SHP77 (cell line): ENCODE results near the gene RALGAPB.
"Not testable (repeated sequence)": the region's sequence is repeated elsewhere in the genome, so short reads cannot be mapped to it uniquely, and the experiment has no call there.

Source experiments
- DNase-seq, 2 experiments: peaks; one replicate each; lab custom pipeline; 2025; lab: John Stamatoyannopoulos, UW

Gene RALGAPB

DNA sequence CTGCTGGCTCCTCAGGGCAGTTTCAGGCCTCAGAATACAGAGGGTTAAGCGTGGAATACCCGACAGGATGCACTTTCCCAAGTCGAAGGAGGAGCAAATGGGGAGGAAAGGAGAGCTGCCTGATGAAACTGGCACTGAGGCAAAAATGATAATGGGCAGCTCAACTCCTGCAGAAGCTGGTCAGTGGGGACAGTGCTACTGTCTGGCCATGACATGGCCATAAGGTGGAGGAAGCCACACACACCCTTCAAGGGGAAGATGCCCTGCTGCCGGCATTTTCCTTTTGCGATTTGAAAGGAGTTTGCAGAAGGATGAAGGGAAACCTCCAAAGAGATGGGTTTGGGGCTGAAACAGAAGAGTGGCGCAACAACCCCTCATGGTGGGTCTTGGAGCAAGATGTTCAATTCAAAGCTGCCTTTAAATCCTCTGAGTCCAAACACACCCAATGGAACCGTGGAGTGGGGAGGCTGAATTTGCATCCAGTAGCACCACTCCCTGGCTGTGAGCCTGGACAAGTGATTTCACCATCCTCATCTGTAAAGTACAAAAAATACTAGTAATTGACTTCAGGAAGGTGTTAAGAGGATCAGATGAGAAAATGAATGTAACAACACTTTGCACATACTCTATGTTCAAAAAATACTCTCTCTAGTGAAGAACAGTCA is 111.6 kb downstream of the RALGAPB start:
- no peak for DNase-seq

DNA sequence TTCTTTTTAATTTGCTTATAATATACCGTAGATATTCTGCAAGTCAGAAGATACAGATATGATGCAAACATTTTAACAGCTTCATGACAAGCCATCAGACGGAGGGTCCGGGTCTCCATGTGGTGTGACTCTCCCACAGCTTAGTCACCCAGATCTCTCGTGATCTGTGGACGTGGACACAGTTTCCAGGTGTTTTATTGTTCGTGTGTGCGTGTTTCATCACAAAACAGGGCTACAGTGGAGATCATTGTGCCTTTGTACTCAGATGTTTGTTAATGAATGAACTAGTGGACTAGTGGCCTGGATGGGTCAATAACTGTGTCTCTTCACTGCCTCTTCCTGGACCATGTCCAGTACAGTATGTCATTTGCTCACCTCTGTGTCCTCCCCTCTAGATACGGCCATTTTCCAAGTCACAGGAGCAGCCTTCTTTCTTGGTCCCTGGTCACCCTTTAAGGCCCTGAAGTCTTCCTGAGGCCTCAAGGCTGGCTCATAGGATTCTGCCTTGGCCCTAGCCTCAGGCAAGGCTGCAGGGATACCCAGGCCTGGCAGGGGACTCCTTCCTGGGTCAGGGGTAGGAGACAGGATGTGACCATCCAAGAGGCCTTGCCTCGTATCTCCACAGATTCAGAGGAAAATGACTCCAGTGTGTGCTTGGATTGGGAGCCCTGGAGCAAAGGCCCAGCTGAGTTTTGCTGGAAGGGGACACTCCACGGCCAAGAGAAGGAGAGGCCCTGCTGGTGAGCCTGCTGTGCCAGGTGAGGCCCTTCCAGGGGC is 112.9 kb downstream of the RALGAPB start:
- DNase-seq = no peak

- no peak for DNase-seq
Measured at GRCh38 chr20:38586181-38586525, 113.5 kb downstream of the RALGAPB start.

GRCh38 chr20:38588303-38588702 is 115.7 kb downstream of the RALGAPB start:
- no peak for DNase-seq

- no peak for DNase-seq
Measured at GRCh38 chr20:38589351-38589750, 116.7 kb downstream of the RALGAPB start.

DNA sequence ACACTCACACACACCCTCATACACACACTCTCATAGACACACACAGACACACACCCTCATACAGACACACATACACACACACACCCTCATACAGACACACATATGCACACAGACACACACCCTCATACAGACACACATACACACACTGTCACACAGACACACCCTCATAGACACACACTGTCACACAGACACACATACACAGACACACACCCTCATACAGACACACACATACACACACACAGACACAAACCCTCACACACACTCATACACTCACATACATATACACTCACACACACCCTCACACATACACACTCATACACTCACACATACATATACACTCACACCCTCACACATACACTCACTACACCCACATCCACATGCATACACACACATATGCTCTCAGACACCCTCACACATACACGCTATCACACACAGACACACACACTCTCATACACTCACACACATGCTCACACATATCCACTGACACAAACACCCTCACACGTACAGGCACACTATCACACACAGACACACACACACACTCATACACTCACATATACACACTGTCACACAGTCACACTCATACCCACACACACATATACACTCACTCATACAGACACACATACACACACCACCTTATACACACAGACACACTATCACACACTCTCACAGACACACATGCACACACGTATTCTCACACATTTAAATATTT is 117.5 kb downstream of the RALGAPB start:
- no peak for DNase-seq

DNA sequence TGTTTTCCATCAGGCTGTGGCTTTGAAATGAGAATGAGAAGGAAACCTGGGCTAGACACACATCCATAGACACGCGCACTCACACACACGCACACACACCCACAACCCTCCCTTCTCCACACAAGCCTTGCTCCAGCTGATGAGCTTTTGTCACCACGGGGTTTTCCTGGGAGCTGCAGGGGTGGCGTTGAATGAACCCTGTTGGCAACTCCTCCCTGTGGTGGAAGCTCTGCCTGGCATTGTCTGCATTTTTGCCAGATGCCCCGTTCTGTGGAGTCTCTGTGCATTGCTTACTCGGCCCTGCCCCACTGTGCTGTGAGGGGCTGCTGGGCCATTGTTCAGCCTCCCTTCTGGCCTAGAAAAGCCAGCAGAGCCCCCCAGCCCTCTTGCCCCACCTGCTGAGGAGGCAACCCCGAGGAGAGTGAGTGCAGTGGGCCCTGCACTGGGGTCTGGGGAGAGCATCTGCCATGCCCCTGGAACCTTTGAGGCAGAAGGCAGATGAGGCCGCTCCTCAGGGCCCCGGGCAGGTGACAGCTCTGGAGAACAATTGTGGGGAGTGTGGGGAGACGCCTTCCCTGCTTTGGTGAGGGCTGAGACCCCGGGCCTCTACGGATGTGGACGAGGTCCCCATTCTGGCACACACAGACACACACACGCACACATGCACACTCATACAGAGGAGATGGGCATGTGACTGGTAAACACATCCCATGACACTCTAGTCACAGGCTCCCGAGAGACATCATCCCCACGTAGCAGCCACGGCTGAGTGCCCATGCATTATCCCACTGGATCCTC is 118.2 kb downstream of the RALGAPB start:
- no peak for DNase-seq

GRCh38 chr20:38591474-38592410 is 119.1 kb downstream of the RALGAPB start:
- no peak for DNase-seq

DNA sequence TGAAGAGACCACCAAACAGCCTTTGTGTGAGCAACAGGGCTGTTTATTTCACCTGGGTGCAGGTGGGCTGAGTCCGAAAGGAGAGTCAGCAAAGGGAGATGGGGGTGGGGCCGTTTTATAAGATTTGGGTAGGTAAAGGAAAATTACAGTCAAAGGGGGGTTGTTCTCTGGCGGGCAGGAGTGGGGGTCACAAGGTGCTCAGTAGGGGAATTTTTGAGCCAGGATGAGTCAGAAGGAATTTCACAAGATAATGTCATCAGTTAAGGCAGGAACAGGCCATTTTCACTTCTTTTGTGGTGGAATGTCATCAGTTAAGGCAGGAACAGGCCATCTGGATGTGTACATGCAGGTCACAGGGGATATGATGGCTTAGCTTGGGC is 119.8 kb downstream of the RALGAPB start:
- not testable (repeated sequence) for DNase-seq

- DNase-seq = not testable (repeated sequence)
Measured at GRCh38 chr20:38594281-38594680, 121.6 kb downstream of the RALGAPB start.

DNA sequence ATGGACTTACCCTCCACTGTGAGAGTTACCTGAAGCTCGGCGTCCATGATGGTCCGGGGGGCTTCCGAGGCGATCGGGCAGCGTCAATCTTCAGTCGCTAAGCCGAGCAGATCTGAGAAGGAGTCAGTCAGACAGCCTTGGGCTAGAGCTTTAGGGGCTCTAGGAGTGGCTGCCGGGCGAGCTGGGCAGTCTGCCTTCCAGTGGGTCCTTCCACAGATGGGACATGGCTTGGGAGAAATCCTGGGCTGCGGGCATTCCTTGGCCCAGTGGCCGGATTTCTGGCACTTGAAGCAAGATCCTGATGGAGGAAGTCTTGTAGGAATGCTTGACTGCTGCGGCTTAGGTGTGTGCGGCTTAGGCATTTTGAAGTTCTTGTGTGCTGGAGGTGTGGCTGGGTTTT is 123.2 kb downstream of the RALGAPB start:
- not testable (repeated sequence) for DNase-seq

- DNase-seq = no peak
Measured at GRCh38 chr20:38599410-38599882, 126.8 kb downstream of the RALGAPB start.

- no peak for DNase-seq
Measured at GRCh38 chr20:38600057-38600456, 127.4 kb downstream of the RALGAPB start.

- DNase-seq = no peak
Measured at GRCh38 chr20:38601216-38602184, 128.9 kb downstream of the RALGAPB start, which contains the start of gene ARHGAP40. TSS of gene ARHGAP40 (plus strand) at chr20:38601809.

DNA sequence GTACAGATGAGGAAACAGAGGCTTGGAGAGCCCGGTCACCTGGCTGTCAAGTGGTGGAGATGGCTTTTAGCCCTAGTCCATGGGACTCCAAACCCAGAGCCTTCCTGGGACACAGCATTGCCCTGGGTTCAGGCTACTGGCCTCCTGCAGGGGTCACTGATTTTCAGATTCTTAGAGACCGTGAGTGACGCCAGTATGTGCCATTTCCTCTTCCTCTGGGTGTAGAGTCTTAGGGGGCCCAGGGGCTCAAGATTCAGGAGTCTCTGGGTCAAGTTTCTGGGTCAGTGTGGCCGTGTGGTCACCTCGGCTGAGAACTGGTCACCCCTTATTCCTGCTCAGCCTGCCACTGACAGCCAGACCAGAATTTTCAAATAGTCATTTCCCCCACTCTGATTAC is 129.5 kb downstream of the RALGAPB start:
- no peak for DNase-seq

DNA sequence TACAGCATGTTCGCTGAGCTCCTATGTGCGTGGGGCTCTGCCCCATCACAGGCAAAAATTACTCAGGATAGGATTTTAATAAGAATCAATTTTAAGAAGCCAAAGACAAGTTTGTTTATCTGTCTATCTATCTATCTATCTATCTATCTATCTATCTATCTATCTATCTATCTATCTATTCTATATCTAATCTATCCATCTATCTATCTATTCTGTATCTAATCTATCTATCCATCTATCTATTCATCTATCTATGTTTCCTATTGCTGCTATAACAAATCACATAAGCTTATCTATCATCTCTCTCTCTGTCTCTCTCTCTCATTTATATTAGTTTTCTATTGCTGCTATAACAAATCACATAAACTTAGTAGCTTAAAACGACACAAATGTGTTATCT is 130.6 kb downstream of the RALGAPB start:
- DNase-seq = no peak

- DNase-seq = no peak
Measured at GRCh38 chr20:38604873-38605303, 132.2 kb downstream of the RALGAPB start.

DNA sequence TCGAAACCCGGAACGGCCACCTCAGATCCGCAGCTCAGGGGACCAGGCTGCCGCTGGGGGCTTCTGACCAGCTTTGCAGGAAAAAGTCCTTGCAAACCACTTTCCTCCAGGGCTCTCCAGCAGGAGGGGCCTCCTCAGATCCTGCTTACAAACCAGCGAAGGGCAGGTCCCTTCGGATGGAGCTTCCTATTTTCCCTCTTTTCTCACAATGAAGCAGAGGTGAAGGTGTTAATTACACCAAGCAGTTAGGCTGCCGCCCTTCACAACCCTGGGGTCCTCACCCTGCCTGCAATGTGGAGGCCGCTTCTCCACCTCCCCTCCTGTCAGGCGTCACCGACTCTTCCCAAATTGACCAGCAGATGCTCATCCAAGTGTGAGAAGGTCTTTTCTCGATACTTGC is 134.7 kb downstream of the RALGAPB start:
- no peak for DNase-seq

GRCh38 chr20:38608188-38608587 is 135.5 kb downstream of the RALGAPB start:
- DNase-seq = no peak

DNA sequence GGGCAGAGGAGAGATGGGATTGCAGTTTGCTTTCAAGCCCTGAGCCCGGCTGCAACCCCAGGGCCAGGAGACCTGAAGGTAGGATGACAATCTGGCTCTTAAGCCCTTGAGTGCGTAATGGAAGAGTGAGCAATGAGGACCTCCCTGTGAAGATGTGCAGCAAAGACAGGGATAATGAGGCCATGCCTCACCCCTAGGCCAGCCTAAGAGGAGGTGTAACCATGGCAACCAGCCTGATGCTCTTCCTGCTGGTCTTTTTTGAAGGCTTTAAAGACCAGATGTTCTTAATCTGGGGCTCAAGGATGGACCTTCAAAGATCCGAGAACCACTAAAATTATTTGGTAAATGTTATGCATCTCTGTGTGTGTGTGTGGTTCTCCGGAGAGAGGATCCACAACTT is 137.2 kb downstream of the RALGAPB start:
- DNase-seq = no peak
